NCI-H2029 treated with DMSO at 0.1 percent for 48 hours (cell line): ENCODE data around the gene FARS2.

Experiments used
- DNase-seq: peaks from one replicate; lab custom pipeline; 2025; lab: John Stamatoyannopoulos, UW

The FARS2 gene

GRCh38 chr6:5326022-5326641 lies 64.8 kb downstream of the FARS2 start:
- no peak for DNase-seq

- no peak for DNase-seq
Observed at GRCh38 chr6:5328800-5329199, 67.5 kb downstream of the FARS2 start.

- DNase-seq: no peak
Observed at GRCh38 chr6:5331845-5332442, 70.6 kb downstream of the FARS2 start.

- DNase-seq: no peak
Observed at GRCh38 chr6:5333658-5334057, 72.3 kb downstream of the FARS2 start.

- DNase-seq: peak; percentile 21
Observed at GRCh38 chr6:5334341-5334740, 73.0 kb downstream of the FARS2 start.

GRCh38 chr6:5335020-5335419 lies 73.7 kb downstream of the FARS2 start:
- peak; percentile 46 for DNase-seq

GRCh38 chr6:5337573-5337972 lies 76.3 kb downstream of the FARS2 start:
- no peak for DNase-seq

- no peak for DNase-seq
Observed at GRCh38 chr6:5338177-5338960, 77.1 kb downstream of the FARS2 start.

- DNase-seq: no peak
Observed at GRCh38 chr6:5339786-5340185, 78.5 kb downstream of the FARS2 start.

GRCh38 chr6:5341845-5342244 lies 80.5 kb downstream of the FARS2 start:
- DNase-seq: no peak

GRCh38 chr6:5343998-5344397 lies 82.7 kb downstream of the FARS2 start:
- DNase-seq: no peak

GRCh38 chr6:5345324-5345723 lies 84.0 kb downstream of the FARS2 start:
- DNase-seq: no peak

GRCh38 chr6:5351552-5352210 lies 90.4 kb downstream of the FARS2 start:
- no peak for DNase-seq

GRCh38 chr6:5353971-5354370 lies 92.7 kb downstream of the FARS2 start:
- no peak for DNase-seq

- DNase-seq: no peak
Observed at GRCh38 chr6:5357486-5357885, 96.2 kb downstream of the FARS2 start.

- peak; percentile 49 for DNase-seq
Observed at GRCh38 chr6:5359417-5359816, 98.1 kb downstream of the FARS2 start.

GRCh38 chr6:5361396-5361795 lies 100.1 kb downstream of the FARS2 start:
- DNase-seq: no peak

GRCh38 chr6:5365436-5366195 lies 104.3 kb downstream of the FARS2 start:
- no peak for DNase-seq

GRCh38 chr6:5366941-5367340 lies 105.6 kb downstream of the FARS2 start:
- no peak for DNase-seq

GRCh38 chr6:5367510-5367909 lies 106.2 kb downstream of the FARS2 start:
- no peak for DNase-seq

- DNase-seq: peak; percentile 87
Observed at GRCh38 chr6:5373430-5373829, 112.1 kb downstream of the FARS2 start.

GRCh38 chr6:5378331-5378730 lies 117.0 kb downstream of the FARS2 start:
- no peak for DNase-seq
